OCI-LY3 (cell line): ENCODE data around the gene RLN3.

ENCODE experiments used
- EZH2phosphoT487 ChIP-seq: fragments of 200-600 bp; shearing (Covaris generic); IDR thresholded peaks from 2 replicates; pipeline ENCODE4 v1.6.1; 2018; ENCODE audit warnings: antibody characterized with exemption, mixed run types, low read depth
- TF ChIP-seq, protein P1 (sequence below): fragments of 200-600, 300-600 bp; sonication (generic); IDR thresholded peaks from 2 replicates; pipeline ENCODE4 v1.5.1; 2014; ENCODE audit warnings: antibody characterized with exemption, low read length, low read depth

DNA sequence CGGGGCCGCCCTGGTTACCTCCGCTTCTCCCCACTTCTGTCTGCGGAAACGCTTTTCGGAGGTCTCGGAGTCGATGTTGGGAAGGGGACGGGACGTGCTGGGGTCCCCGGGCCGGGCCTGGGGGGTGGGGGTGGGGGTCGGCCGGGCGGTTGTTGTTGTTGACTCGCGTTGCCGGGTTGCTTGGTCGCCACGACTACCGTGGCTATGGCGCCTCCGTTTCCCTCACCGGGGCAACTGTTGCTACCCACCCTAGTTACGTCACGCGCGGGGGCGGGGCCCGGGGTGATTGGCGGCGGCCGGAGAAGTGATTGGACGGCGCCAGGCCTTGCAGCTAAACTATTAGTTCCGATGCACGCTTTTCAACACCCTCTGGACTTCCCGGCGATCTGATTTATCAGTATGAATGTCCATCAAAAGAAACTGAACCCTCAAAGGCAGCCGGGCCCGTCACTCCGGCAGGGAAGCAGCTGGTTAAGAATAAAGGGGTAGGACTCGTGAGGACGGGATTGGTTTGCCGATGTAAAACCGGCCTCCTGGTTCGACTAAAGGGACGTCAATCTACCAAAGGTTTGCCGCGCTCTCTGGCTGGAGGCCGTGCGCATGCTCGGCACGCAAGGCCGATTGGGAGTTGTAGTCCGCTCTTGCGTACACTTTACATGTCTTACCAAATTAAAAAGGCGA is 21.7 kb upstream of the RLN3 start, which contains the start of gene RFX1:
- TF ChIP-seq, protein P1, sequence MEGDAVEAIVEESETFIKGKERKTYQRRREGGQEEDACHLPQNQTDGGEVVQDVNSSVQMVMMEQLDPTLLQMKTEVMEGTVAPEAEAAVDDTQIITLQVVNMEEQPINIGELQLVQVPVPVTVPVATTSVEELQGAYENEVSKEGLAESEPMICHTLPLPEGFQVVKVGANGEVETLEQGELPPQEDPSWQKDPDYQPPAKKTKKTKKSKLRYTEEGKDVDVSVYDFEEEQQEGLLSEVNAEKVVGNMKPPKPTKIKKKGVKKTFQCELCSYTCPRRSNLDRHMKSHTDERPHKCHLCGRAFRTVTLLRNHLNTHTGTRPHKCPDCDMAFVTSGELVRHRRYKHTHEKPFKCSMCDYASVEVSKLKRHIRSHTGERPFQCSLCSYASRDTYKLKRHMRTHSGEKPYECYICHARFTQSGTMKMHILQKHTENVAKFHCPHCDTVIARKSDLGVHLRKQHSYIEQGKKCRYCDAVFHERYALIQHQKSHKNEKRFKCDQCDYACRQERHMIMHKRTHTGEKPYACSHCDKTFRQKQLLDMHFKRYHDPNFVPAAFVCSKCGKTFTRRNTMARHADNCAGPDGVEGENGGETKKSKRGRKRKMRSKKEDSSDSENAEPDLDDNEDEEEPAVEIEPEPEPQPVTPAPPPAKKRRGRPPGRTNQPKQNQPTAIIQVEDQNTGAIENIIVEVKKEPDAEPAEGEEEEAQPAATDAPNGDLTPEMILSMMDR: no peak
- no peak for TF ChIP-seq EZH2phosphoT487
